C4-2B (cell line): ENCODE results near the gene INPP4B.

ENCODE experiments used
- H3K27ac ChIP-seq: fragments of 450-650 bp; 2 replicates; pipeline ENCODE4 v1.5.1; 2017
- CTCF ChIP-seq: fragments of 450-650 bp; conservative IDR thresholded peaks from 2 replicates; pipeline ENCODE4 v1.5.1; 2017; ENCODE audit warnings: mild to moderate bottlenecking
- ZFX ChIP-seq: fragments of 450-650 bp; IDR thresholded peaks from 2 replicates; pipeline ENCODE4 v1.6.1; 2017

The INPP4B gene

DNA sequence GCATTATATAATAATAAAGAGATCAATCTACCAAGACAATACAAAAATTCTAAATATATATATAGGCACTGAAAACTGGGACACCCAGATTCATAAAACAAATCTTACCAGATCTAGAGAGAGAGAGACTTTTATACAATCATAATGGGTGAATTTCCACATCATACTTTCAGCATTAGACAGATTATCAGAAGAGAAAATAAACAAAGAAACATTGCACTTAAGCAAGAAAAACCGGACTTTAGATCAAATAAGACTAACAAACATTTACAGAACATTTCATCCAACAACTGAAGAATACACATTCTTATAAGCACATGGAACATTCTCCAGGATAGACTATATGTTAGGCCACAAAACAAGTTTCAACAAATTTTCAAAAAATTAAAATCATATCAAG lies 245.1 kb downstream of the INPP4B start:
- no peak overlapping the region for H3K27ac ChIP-seq
- TF ChIP-seq ZFX (no peak), CTCF (no peak)

- no peak for TF ChIP-seq ZFX
- TF ChIP-seq CTCF, result no peak
- H3K27ac ChIP-seq, result peak overlapping the region; percentile 82
These were observed 248.0 kb downstream of the INPP4B start for GRCh38 chr4:142598132-142598531.

- TF ChIP-seq CTCF (no peak), ZFX (no peak)
These were observed 249.5 kb downstream of the INPP4B start for GRCh38 chr4:142596595-142596994.

DNA sequence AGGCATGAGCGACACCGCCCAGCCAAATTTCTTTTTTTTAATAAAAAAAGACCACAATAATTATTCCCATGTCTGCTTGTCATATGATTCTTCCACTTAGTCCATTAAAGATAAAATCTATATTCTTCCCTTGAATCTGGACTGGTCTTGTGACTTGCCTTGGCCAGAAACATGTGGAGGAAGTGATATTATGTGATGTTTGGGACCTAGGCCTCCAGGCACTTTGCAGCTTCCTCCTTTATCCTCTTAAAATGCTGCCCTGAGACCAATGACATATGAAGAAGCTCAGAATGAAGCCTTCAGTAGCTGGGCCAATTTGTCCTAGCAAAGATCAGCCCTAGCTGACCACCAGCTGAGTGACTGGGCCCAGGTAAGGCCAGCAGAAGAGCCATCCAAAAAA lies 250.0 kb downstream of the INPP4B start:
- no peak for TF ChIP-seq ZFX
- no peak for TF ChIP-seq CTCF

More at GRCh38 chr4:142596595-142596994, 249.5 kb downstream of the INPP4B start:
- H3K27ac ChIP-seq, result peak overlapping the region; percentile 93

DNA sequence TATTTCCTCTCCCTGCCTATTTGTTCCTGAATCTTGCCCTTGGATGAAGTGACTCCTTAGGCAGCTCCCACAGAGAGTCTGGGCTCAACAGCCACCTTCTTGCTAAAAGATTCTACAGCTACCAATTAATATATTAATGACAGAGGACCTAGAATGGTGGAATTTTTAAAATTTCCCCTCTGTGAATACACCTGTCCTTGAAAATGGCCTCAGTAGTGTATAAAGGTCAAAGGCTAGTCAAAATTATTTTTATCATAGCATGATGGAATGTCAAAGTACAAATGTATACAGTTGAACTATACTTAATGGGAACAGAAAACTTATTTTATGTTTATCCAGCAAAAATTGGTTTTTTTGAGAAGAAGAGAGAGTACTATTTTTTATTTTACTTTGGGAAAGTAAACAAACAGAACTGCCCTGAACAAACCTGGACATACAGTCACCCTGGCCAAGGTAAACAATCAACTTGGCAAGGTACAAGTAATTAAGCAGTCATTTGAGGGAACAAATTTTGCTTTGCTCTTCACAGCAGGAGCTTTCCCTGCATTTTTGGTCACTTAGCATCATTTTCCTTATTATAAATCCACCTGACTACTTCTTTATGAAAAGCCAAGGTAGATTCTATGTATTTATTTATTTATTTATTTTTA lies 250.8 kb downstream of the INPP4B start:
- H3K27ac ChIP-seq, result peak overlapping the region; percentile 99
- TF ChIP-seq ZFX (no peak), CTCF (no peak)

More for the DNA sequence above, 250.0 kb downstream of the INPP4B start:
- H3K27ac ChIP-seq, result peak overlapping the region; percentile 93

GRCh38 chr4:142585411-142585810 lies 260.7 kb downstream of the INPP4B start:
- TF ChIP-seq ZFX (no peak), CTCF (no peak)
- H3K27ac ChIP-seq, result no peak overlapping the region

DNA sequence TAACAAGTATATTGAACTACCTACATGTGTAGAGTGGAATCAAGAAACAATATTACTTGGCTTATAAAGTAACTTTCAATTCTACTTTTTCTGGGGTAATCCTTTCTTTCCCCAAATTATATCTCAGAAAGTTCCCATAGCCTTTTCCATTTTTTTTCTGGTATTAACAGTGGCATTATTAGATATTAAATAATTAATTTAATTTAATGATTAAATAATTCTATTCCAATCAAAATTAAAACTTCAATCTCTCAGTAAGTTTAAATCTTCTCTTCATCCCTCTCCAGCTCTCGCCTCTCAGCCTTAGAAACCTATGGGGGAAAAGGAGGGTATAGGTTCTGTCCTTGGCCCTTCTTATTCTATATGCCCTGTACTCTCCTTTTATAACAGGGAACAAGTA lies 262.4 kb downstream of the INPP4B start:
- no peak overlapping the region for H3K27ac ChIP-seq
- TF ChIP-seq CTCF (no peak), ZFX (no peak)
